Stomach smooth muscle (tissue), 2 donors: ENCODE measurements around the gene FHIT.
"Not testable (repeated sequence)": the region's sequence is repeated elsewhere in the genome, so short reads cannot be mapped to it uniquely, and the experiment has no call there.

Experiments used
- H3K27ac ChIP-seq: one replicate; pipeline ENCODE4 v1.7.0; 2013; ENCODE audit warnings: mild to moderate bottlenecking, low read length, inconsistent platforms
- H3K27me3 ChIP-seq, 2 donors: one replicate each; pipeline ENCODE4 v1.7.0; 2013; ENCODE audit warnings: low read length in 2 of 2; ENCODE audit not compliant: insufficient read depth in 2 of 2, control insufficient read depth in 1 of 2
- H3K36me3 ChIP-seq, 2 donors: one replicate each; pipeline ENCODE4 v1.7.0; 2013; ENCODE audit warnings: low read length in 2 of 2; ENCODE audit not compliant: control insufficient read depth in 2 of 2, insufficient read depth in 2 of 2
- H3K4me1 ChIP-seq: one replicate; pipeline ENCODE4 v1.7.0; 2013; ENCODE audit warnings: low read length; ENCODE audit not compliant: control insufficient read depth, insufficient read depth
- H3K4me3 ChIP-seq, 2 donors: one replicate each; pipeline ENCODE4 v1.7.0; 2013; ENCODE audit warnings: low read length in 2 of 2
- H3K9ac ChIP-seq, 2 donors: one replicate each; pipeline ENCODE4 v1.7.0; 2013; ENCODE audit warnings: low read length in 2 of 2, mild to moderate bottlenecking in 1 of 2
- H3K9me3 ChIP-seq, 2 donors: one replicate each; pipeline ENCODE4 v1.7.0; 2013; ENCODE audit warnings: low read length in 2 of 2; ENCODE audit not compliant: control insufficient read depth in 2 of 2
- donor health status: healthy.
- donor health status: Pancreatic carcinoma.

Gene FHIT

DNA sequence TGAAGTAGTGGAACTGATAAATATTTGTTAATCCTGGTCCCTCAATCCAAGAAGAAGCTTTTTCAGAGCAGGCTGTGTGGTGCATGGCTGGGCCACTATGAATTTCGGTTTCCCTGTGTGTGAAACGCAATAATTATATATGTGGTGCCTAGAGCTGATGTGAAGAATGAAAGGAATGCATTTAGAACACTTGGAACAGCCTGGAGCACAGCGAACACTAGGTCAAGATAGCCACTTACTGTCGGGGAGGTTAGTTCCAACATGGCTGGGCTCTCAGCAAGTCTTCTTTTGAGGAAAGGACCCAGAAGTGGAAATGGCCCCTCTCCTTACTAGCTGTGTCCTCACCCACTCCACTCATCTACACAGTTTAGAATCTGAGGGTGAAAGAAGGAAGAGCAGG lies 245.7 kb downstream of the FHIT start:
- no peaks in the 10 kb centered on the region for H3K27me3 ChIP-seq
- H3K9me3 ChIP-seq = no peaks in the 10 kb centered on the region
- no peak overlapping the region for H3K27ac ChIP-seq
- no peak overlapping the region for H3K4me3 ChIP-seq
- no peak overlapping the region for H3K9ac ChIP-seq
- H3K4me1 ChIP-seq = no peaks in the 10 kb centered on the region
- H3K36me3 ChIP-seq = no peaks in the 10 kb centered on the region

DNA sequence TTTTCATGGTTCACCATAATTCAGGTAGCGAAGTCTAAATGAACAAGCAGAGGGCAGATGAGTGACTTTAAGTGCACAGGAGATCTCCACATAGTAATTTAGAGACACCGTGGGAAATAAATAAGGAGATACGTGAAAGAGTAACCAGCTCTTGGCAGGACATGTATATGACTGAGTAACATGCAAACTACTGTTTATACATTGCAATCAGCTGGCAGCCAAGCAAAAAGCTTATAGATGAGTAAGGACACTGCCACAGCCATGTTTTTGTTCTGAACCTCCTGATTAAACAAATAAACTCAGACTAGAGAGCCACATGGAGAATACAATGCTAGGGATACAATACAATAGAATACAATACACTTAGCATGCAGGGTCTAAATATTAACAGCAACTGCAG lies 252.4 kb downstream of the FHIT start:
- no peaks in the 10 kb centered on the region for H3K36me3 ChIP-seq
- H3K27ac ChIP-seq = no peak overlapping the region
- H3K27me3 ChIP-seq = no peaks in the 10 kb centered on the region
- no peak overlapping the region for H3K9ac ChIP-seq
- H3K4me1 ChIP-seq = no peaks in the 10 kb centered on the region
- H3K9me3 ChIP-seq = no peaks in the 10 kb centered on the region
- no peak overlapping the region for H3K4me3 ChIP-seq

DNA sequence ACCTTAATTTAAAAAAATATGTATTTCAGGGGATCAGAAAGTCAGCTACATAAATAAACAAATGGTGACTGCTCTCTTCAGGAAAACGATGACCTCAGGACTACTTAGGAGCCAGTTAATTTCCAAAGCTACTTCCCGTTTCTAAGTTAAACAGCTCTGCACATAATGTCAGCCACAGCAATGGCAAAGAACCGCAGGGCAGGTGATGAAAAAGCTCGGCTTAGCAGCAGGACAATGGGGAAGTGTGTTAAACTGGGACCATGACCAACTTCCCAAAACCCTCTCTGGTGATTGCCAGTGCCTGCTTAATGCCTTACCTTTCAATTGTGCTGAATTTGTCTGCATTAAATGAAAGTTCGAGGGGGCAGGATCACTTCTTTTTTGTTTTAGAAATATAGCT lies 258.9 kb downstream of the FHIT start:
- H3K9ac ChIP-seq = no peak overlapping the region
- H3K27me3 ChIP-seq = no peaks in the 10 kb centered on the region
- no peak overlapping the region for H3K4me3 ChIP-seq
- no peak overlapping the region for H3K27ac ChIP-seq
- no peaks in the 10 kb centered on the region for H3K4me1 ChIP-seq
- no peaks in the 10 kb centered on the region for H3K36me3 ChIP-seq
- no peaks in the 10 kb centered on the region for H3K9me3 ChIP-seq

GRCh38 chr3:60990442-60990730 lies 260.9 kb downstream of the FHIT start:
- H3K27ac ChIP-seq = no peak overlapping the region
- no peaks in the 10 kb centered on the region for H3K27me3 ChIP-seq
- H3K4me1 ChIP-seq = no peaks in the 10 kb centered on the region
- no peak overlapping the region for H3K4me3 ChIP-seq
- H3K9me3 ChIP-seq = peaks cover 0 to 4% of the 10 kb centered on the region in 2 donors
- no peaks in the 10 kb centered on the region for H3K36me3 ChIP-seq
- H3K9ac ChIP-seq = no peak overlapping the region

DNA sequence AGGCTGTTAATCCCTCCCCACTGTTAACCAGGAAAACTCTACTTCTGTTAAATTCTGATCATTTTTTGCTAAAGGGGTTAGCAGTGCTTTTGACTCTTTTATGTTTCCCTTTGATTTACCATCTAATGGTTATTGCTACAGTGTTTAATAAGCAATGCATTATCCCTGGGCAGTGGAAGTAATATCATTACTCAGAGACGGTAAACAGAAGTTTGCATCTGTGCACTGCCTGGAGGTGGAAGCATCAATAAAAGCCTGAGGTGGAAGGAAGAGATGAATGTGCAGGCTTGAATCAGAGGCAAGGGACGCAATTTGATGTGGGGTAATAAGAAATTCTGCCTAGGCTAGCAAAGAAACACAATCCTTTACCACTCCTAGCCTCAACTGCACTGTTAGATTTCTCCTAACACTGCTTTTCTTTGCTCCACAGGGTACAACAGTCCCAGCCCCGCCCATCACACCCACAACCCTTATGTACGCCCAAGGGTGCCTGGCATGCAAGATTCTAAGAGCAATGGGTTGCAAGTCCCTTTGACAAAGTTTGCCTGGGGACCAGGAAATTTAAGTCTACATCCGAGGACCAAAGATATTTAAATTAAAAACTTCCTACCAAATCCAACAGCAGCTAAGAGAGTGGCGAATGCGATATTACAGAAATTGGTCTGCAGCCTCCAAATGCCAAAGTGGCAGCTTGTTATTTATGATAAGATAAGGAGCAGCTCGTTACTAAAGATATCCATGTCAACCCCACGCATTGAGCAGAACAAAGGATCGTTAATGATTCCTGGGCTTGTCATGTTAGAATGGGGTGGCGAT lies 261.4 kb downstream of the FHIT start:
- Histone ChIP-seq H3K27ac (no peak overlapping the region), H3K9ac (no peak overlapping the region), H3K27me3 (no peaks in the 10 kb centered on the region)

DNA sequence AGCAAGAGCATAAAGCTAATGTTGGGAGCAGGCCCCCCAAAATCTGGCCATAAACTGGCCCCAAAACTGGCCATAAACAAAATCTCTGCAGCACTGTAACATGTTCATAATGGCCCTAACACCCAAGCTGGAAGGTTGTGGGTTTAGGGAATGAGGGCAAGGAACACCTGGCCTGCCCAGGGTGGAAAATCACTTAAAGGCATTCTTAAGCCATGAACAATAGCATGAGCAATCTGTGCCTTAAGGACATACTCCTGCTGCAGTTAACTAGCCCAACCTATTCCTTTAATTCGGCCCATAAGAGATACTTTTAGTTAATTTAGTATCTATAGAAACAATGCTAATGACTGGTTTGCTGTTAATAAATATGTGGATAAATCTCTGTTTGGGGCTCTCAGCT lies 264.1 kb downstream of the FHIT start:
- not testable (repeated sequence) for H3K27me3 ChIP-seq, H3K36me3 ChIP-seq, H3K9ac ChIP-seq, H3K9me3 ChIP-seq, H3K27ac ChIP-seq, H3K4me1 ChIP-seq, H3K4me3 ChIP-seq

More for the DNA sequence above, 261.4 kb downstream of the FHIT start:
- Histone ChIP-seq H3K4me3 (no peak overlapping the region), H3K4me1 (no peaks in the 10 kb centered on the region), H3K36me3 (no peaks in the 10 kb centered on the region), H3K9me3 (peaks cover 0 to 4% of the 10 kb centered on the region in 2 donors)

GRCh38 chr3:60986552-60986951 lies 264.7 kb downstream of the FHIT start:
- no peak overlapping the region for H3K9ac ChIP-seq
- peaks cover 2 to 4% of the 10 kb centered on the region in 2 donors for H3K9me3 ChIP-seq

DNA sequence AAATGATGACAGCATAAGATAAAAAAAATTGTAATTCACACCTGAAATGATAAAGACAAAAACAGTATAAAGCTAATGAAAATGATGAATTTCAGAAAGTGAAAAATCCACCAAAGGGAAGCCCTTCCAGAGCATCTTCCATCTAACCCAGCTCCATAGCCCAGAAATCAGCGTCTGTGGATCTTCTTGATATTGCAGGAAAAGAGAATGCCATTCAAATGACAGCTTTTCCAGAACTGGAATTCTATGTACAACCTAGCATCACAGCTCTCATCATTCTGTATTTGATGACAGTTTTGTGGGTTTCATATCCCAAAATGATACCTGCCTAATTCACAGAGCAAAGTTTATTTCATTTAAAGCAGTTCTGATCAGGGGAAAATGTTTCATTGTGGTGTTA lies 267.3 kb downstream of the FHIT start:
- Histone ChIP-seq H3K36me3 (no peaks in the 10 kb centered on the region), H3K9ac (no peak overlapping the region), H3K27ac (no peak overlapping the region), H3K27me3 (no peaks in the 10 kb centered on the region), H3K4me3 (no peak overlapping the region), H3K4me1 (no peaks in the 10 kb centered on the region), H3K9me3 (peaks cover 2 to 4% of the 10 kb centered on the region in 2 donors)

More at GRCh38 chr3:60986552-60986951, 264.7 kb downstream of the FHIT start:
- Histone ChIP-seq H3K27ac (no peak overlapping the region), H3K4me1 (no peaks in the 10 kb centered on the region), H3K36me3 (no peaks in the 10 kb centered on the region), H3K4me3 (no peak overlapping the region), H3K27me3 (no peaks in the 10 kb centered on the region)

GRCh38 chr3:60980342-60980692 lies 270.9 kb downstream of the FHIT start:
- H3K9ac ChIP-seq = no peak overlapping the region
- H3K9me3 ChIP-seq = peaks cover 0 to 2% of the 10 kb centered on the region in 2 donors
- H3K36me3 ChIP-seq = no peaks in the 10 kb centered on the region
- H3K27ac ChIP-seq = no peak overlapping the region
- no peaks in the 10 kb centered on the region for H3K27me3 ChIP-seq
- H3K4me1 ChIP-seq = no peaks in the 10 kb centered on the region
- H3K4me3 ChIP-seq = no peak overlapping the region

GRCh38 chr3:60979461-60980341 lies 271.6 kb downstream of the FHIT start:
- no peak overlapping the region for H3K9ac ChIP-seq
- H3K27me3 ChIP-seq = no peaks in the 10 kb centered on the region
- H3K4me1 ChIP-seq = no peaks in the 10 kb centered on the region
- H3K4me3 ChIP-seq = no peak overlapping the region
- no peaks in the 10 kb centered on the region for H3K36me3 ChIP-seq
- peaks cover 0 to 2% of the 10 kb centered on the region in 2 donors for H3K9me3 ChIP-seq
- no peak overlapping the region for H3K27ac ChIP-seq

- Histone ChIP-seq H3K27me3 (no peaks in the 10 kb centered on the region), H3K36me3 (no peaks in the 10 kb centered on the region), H3K9me3 (peaks cover 0 to 6% of the 10 kb centered on the region in 2 donors), H3K27ac (no peak overlapping the region), H3K4me3 (no peak overlapping the region), H3K4me1 (no peaks in the 10 kb centered on the region), H3K9ac (no peak overlapping the region)
Measured at GRCh38 chr3:60973321-60973720, 277.9 kb downstream of the FHIT start.
